Kidney glomerular epithelial cell (primary cell): ENCODE measurements around the gene FPR2.
"Not testable (repeated sequence)": the region's sequence is repeated elsewhere in the genome, so short reads cannot be mapped to it uniquely, and the experiment has no call there.

Source experiments
- DNase-seq: peaks from one replicate; lab custom pipeline; 2025; lab: John Stamatoyannopoulos, UW

The FPR2 gene

DNA sequence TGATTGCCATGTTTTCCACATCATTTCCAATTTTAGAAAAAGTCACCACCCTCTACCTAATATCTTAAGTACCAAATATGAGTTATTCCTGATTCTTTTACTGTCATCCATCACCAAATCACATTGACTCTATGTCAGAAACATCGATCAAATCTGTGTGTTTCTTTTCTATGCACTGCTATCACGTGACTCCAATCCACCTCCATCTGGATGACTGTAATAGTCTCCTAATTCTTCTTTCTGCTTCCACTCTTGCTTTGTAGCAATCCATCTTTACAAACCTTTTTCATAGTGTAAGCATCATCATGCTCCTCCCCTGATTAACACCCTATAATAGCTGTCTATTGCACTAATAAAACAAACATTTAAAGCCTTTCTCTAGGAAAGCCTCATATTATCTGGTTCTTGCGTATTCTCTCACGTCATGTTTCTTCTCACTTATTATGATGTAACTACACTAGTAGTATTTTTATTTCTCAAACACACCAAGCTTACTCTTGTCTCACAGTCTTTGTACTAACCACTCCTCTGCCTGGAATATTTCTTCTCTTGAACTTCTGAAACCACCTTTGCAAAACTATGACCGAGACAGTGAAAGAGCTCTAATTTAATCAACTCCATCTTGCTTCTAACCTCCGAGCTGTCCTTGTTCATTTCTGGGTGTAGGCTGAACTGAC lies 23.3 kb downstream of the FPR2 start:
- no peak for DNase-seq

DNA sequence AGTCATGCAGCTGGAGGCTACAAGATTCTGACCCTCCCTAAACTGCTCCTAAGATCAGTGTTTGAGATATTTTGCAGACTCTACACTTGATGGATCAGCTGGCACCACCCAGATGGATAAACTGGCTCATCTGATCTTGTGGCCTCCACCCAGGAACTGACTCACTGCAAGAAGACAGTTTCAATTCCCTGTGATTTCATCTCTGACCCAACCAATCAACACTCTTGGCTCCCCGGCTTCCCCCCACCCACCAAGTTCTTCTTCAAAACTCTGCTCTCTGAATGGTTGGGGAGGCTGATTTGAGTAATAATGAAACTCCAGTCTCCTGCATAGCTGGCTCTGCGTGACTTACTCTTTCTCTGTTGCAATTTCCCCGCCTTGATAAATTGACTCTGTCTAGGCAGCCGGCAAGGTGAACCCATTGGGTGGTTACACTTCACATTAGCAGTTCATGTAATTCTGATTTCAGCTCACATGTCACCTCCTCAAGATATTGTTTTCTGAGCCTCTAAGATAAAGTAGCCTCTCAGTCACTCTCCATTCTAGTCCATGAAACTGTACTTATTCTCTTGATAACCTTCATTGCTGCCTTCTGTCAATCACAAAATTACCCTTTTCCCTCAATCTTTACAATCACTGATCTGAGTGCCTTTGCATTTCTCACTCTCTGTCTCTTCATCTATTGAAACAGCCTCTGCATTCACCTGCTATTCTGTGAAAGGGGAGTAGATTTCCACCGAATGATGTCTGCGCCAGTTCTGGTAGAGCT lies 24.1 kb downstream of the FPR2 start:
- no peak for DNase-seq

DNA sequence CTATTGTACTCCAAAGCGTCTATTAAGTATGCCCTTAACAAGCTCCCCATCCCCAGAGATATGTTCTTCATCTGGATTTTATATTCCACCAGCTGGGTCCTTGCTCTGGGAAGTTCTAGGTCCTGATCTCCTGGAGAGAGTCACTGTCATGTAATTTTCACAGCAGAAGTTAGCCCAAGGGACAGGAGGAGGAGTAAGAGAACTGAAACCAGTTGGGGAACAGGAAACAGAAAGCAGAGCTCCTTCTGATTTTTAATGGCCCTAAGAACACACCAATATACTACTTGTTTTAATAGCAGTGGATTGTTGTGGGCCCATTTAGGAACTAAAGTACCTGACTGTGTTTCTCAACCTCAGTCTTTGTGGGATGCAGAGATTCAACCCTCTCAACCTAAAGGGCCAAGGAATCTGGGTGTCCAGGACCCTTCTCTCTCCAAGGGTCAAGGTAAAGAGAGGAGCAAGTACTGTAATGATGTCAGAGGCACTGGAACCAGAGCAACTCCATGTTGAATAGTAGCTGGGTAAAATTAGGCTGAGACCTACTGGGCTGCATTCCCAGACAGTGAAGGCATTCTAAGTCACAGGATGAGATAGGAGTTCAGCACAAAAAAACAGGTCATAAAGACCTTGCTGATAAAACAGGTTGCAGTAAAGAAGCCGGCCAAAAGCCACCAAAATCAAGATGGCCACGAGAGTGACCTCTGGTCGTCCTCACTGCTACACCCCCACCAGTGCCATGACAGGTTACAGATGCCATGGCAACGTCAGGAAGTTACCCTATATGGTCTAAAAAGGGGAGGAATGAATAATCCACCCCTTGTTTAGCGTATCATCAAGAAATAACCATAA lies 25.9 kb downstream of the FPR2 start:
- DNase-seq, result no peak

DNA sequence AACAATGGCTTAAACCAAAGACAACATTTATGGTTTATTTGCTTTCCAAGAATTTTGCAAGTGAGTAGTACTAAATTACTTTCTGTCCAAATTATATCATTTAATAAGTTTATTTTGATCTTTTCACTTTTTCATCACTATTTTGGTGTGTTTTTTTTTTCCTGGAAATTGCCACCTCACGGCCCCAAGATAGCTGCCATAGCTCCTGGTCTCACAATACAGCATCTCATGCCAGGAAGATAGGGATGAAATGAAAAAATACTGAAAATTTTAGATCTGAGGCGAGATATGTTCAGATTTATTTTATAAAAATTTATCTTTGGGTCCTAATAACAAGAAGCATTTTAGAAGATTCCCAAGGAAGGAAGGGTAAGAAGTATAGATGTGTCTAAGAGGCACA lies 27.0 kb downstream of the FPR2 start:
- no peak for DNase-seq

DNA sequence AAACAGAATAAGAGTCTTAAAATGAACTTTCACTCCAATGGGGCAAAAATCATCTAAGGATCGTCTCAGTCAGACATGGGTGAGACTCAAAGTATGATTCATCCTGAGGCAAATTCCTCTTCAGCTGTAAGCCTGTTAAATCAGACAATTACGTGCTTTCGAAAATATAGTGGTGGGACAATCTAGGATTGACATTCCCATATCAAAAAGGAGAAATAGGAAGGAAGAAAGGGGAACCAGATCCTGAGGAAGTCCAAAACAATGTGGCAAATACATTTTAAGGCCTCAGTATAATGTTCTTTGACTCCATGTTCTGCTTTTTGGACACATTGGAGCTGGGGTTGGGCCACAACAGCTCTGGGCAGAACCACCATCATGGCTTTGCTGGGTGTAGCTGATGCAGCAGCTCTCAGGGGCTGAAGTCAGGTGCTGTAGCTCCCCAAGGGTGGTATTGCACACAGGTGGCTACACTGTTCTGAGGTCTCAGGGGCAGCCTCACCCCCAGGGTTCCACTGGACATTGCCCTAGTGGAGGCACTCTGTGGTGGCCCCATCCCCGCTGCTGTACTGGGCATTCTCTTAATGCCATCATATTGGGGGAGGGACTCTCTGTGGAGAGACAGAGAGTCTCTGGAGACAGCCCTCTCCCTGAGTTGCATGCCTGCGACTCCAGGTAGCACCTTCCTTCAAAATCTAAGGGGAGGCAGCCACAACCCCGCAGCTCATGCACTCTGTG lies 28.2 kb downstream of the FPR2 start:
- no peak for DNase-seq

DNA sequence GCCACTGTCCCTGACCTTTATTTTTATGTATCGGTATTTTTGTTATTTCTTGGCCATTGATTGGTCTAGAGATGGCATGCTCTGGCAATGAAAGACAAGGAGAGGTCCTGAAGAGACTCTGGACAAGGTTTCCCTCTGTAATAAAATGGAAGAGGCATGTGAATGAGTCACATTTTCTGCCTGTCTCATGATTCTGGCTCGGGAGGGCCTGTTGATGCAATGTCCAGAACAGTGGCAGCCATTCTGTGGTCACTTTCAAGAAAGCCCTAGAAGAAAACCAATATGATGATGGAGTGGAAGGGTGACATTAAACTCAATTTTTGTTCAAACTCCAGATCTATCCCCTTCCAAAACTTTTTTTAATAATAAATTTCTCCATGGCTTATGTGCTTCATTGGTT lies 32.0 kb downstream of the FPR2 start:
- DNase-seq, result no peak

DNA sequence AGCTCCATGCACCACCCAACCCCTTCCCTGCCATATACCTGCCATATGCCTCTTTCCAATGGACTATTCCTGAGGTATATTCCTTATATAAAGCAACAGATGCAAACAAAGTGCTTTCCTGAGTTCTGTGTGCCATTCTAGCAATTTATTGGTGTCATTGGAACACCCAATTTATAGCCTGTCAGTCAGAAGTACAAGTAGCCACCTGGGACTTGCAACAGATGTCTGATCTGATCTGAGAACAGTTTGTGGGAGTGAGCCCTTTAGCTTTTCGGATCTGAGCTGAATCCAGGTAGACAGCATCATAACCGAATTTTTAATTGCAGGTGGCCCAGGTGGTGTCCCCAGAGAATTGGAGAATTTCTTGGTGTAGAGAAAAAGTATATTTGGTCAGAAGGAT lies 33.0 kb downstream of the FPR2 start:
- DNase-seq, result no peak

DNA sequence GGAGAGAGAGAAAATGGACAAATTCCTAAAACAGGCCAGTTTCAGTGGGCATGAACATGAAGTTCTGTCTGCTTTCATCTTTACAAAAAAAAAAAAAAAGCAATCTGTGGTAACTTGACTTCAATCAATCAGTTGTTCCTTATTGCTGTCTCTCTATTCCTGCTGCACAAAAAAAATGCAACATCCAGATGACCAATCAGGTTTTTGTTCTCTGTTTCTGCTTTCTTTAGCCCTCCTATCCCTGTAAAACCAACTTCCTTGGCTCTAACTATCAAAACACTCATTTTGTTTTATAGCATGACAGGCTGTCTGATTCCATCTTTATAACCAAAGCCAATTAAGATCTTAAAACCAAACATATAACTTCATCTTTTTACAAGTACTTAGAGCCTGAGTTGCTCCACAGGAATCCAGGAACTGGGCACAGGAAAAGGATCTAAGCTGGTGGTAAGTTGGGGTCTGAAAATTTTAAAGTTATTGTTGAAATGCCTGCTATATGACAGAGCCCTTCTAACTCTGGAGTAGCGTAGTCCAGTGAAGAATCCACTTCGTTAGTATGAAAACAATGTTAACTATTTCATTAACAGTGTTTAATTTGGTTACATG lies 34.0 kb downstream of the FPR2 start, which contains the start of gene FPR3:
TSS of gene FPR3 (plus strand) at position 273 of the 606 bp plus-strand sequence. CDS start 28,592 bp downstream, outside the sequence.
- DNase-seq, result no peak

DNA sequence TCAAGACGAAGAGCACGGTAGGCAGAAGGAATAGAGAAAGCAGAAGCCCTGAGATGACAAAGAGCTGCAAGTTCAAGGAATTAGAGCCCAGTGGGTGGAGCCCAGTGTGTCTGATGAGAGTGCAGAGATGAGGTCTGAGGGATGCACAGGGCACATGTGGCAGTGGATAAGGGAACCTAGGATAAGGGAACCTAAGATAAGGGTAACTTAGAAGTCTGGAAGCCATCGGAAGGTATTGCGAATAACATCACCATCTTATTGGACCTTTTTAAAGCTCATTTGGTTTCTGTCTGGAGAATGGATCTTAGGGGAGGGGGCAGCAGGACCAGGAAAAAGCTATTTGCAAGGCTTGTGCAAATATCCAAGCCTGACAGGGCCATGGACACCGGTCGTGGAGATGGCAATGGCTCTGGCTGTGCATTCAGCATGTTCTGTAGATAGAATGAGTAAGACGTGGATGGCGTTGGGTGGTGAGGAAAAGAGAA lies 35.3 kb downstream of the FPR2 start:
- DNase-seq, result no peak

DNA sequence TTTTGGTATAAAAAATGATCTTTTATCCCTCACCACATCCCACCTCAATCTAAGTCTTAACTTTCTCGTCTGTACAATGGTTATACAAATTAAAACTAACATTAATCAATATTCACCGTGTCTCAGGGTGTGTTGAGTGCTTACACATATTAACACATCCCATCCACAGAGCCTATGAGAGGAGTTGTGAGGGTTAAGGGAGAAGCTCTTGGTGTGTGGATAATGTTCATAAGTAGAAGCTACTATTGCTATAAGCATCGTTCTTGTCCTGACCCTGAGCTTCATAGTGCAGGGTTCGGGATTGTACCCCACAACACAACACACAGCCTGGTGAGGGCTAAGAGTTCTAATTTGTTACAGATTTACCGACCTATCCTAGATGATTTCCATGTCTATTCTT lies 36.5 kb downstream of the FPR2 start:
- no peak for DNase-seq

DNA sequence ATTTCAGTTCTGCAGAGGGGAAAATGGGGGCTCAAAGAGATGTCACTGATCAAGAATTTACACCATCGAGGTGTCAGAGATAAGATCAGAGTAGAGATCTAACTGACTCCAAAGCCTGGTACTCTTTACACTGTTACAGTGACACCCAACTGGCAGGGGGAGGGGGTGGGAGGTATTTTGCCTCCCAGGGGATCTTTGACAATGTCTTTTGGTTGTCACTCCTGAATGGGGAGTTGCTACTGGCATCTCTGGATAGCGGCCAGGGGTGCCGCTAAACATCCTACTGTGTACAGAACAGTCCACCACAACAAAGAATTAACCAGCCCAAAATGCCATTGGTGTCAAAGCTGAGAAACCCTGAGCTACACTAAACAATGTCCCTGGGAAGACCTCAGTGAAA lies 37.1 kb downstream of the FPR2 start:
- DNase-seq, result no peak

DNA sequence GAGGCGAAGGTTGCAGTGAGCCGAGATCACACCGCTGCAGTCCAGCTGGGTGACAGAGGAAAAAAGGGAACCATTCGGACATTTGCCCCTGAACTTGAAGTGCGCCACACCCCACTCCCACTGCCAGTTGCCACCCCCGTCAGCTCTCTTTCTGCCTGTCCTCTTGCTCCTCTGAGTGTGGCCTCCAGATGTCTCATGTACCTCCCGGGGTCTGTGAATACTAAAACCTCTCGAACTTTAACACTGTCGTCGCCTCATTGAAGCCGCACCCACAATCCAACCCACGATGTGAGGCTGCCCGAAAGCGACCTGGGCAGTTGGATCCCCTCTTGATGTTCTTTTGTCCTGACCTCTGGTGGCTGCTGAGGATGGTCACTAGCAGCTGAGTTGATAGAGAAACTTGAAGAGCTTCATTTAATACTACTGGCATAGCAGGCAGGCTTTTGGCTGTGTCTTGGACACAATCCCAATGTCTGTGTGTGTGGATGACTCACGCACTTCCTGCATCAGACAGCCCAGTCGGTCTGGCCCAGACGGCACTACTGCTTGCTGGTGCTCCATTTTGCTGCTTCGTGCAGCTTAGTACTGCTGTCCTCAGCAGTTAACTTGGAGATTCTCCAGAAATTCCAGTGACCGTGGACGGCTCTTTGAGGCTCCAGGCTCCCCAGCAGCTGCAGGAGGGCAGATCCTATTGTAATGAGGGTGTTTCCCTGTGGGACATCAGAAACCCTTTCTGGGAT lies 38.2 kb downstream of the FPR2 start:
- peak; percentile 45 for DNase-seq

DNA sequence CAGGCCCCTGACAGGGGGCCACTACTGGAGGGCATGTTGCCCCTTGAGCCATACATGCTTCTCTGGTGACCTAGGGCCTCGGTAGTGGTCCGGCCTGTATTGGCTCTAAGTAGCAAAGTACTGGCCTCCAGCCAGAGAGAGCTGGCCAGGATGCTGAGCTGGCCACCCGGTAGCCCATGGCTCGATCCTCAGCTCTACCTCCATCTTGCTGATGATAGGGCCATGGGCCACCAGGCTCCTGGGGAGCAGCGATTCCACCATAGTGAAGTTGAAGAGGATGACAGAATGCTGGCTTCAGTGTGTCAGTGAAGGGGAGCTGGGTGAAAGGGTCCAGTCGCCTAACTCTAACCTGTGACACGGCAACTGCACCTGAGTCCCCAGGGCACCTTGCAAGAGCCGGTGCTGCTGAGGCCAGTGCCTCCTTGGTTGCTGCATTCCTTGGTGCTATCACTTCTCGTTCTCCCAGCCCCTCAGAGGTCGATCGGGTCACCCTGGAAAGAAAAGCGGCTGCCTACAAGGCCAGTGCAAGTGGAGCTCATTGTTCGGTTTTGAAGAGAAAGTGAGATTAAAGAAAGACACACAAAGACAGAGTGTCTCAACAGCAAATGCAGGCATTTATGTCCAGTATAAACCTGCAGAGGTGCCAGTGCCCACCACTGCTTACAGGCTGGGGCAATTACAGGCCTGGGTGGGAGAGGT lies 38.9 kb downstream of the FPR2 start:
- no peak for DNase-seq

DNA sequence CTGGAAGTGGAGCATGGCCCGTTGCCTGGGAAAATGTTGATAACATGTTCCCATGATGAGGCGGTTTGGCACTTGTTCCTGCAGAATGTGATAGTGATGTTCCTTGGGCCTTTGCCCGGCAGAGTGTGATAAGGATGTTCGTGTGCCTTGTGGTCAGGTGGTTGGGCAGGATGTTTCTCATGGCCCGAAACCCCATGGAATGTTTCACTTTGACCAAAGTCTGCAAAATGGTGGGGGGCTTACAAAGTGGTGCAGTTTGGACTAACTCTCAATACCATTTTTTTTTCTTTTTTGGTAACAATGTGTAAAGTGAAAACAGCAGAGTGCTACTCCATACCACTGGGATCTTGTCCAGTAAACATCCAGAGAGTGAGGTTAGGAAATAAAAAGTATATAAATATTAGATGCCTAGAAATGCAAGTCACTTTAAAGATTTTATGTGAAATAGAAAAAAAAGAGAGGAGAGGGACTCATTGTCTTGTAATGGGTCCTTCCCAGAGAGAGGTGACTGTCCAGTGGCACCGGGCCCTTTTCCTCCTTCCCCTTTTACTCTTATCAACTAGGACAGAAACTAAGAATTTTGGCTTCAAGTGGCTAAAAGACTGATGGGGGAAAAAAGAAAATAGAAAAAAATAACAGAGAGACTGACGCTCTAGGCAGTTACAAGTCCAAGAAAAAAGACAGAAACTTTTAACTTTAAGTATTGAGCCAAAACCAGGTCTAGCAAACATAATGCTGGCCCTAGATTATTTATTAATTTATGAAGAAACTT lies 39.7 kb downstream of the FPR2 start:
- DNase-seq, result no peak

DNA sequence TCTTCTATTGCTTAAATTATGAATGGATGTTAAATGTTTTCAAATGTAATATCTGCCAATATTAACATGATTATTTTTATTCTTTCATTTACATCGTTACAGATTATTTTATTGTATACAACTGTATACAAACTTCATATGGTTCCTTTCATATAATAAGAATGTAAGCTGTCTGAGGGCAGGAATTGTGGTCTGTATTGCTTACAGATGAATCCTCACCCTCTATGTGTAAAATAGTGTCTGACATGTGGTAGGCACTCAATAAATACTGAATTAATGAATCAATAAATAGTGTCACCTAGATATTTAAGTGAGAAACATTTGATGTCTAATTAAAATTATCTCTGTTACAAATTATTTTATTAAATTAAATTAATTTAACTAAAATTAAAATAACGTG lies 41.8 kb downstream of the FPR2 start:
- no peak for DNase-seq

DNA sequence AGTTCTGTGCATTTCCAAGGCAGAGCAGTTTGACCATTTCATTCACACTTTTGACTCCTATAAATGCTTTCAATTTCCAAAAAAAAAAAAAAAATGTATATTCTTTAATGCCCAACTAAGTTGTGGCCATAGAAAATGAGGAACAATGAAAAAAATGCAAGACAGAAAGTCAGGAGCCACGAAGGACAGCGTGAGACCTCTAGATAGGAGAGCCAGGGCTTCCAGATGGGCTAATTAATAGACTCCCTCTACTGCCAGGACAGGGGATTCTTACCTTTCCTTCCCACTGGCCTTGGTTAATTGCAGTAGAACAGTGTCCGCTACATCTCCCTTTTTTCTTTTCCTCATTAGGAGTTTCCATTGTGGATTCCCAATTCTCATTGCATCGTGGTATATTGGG lies 42.5 kb downstream of the FPR2 start:
- no peak for DNase-seq

DNA sequence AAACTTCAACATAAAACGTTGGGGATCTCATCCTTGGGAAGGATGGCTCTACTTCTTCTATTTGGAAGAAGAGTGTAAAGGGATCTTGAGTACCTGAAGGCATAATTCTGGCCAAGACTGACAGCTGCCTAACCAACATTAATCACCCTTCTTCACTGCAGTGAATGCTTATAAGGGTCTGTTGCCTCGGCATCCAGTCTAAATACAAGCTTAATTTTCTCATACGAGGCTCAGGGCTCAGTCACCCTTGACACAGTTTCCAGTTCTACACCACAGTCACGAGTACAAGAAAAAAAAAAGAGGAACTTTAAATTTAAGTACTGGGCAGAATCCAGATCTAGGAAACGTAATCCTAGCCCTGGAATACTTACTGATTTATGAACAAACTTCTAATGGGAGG lies 43.0 kb downstream of the FPR2 start:
- no peak for DNase-seq

DNA sequence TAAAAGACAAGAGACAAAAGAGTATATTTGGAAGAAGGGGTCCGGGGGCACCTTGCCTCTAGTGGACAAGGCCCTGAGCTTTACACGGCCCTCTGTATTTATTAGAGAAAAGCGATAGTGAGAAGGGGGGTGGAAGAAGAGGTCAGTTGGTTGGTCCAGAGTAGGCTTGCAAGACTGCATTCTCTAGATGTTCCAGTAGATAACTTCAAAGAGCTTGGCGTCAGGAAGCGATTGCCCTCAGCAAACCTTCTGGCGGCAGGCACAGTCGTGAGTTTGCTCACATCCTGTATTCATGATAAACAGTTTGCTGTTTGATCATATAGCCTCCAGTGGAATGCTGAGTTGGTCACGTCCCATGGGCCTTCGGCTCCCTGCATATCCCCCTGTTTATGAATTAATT lies 43.8 kb downstream of the FPR2 start:
- DNase-seq, result not testable (repeated sequence)

DNA sequence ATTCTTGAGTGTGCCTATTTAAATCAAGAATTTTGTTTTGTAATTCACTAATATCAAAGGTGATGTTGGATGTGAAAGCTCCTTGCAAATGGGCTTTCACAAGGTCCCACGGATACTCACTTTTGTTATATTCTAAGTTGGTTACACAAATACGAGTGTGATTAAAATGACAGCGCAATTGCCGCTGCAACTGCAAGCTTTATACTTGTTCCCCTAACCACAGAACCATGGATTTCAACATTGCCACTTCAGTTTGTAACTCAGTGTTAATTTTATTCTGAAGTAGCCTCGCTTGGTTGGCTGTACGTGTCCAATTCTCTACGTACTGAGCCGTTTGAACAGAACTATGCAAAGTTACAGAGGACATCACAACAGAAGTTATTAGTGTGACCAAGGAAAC lies 44.4 kb downstream of the FPR2 start:
- not testable (repeated sequence) for DNase-seq
